ENCODE data around the gene CUEDC1. TPM values are rescaled to one million over a fixed set of nuclear protein-coding genes. Genes with fewer than 3 reads are reported as not detected.

Gene CUEDC1
- total and polyA plus RNA-seq, 2 of the 13 experiments (the other 11 are each of a cell fraction or from before 2014, with no cell fraction given) = 7.4 to 12.9 TPM

DNA sequence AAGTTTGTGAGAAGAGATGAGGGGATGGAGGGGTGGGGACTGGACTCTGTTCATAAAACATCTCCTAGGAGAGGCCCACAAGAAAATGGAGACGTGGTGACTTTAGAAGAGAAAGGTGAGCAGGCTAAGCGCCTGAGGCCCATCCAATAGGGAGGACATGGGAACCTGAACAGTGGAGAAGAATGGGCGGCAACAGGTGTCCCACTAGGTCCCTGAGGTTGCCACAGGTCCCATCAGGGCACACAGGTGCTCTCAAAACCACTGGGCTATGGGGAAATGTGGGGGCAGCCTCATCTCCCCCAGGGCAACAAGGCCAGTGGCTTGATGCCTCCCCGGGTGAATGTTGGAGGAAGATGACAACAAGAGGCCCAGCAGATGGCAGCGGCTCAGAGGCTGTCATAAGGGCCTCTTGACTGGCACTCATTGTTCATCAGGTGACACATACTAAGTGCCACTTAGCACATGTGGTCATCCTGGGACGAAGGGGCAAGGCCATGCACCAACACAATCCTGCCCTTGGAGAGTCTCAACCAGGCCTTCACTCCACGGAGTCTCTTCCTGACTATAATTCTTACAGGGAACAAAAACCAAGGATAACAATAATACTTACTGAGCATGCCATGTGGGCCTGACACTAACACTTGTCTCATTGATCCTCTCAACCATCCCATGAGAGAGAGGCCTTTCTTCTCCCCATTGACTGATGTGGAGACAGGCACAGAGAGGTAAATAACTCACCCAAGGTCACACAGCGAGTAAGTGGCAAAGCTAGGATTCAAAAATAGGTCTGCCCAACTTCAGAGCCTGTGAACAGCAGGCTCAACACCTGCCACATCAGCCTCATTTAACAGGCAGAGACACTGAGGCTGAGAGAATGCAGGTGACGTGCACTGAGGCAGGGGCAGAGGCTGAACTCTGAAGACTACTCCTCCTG is 38.0 kb downstream of the CUEDC1 start (continued):
- TF ChIP-seq KDM2A (CRISPR knock-in tag; IDR thresholded peaks at IDR 0.05; ENCODE audit: borderline replicate concordance, low read depth) (peak; percentile 31; the same call in 1 of the 2 replicates), ZNF589 (CRISPR knock-in tag; conservative IDR thresholded peaks at IDR 0.05) (no peak), ZNF720 (CRISPR knock-in tag; IDR thresholded peaks at IDR 0.05) (no peak), RXRA (CRISPR knock-in tag; IDR thresholded peaks at IDR 0.05) (no peak), CAMTA2 (CRISPR knock-in tag; IDR thresholded peaks at IDR 0.05; ENCODE audit: borderline replicate concordance) (no peak), ZSCAN30 (CRISPR knock-in tag; IDR thresholded peaks at IDR 0.05) (no peak), GATA4 (IDR thresholded peaks at IDR 0.05; ENCODE audit: borderline replicate concordance, low read depth) (no peak), FOXM1 (CRISPR knock-in tag; IDR thresholded peaks at IDR 0.05) (no peak), CCAR2 (optimal IDR thresholded peaks at IDR 0.05; ENCODE audit: low read depth, low read length) (no peak), MBD4 (IDR thresholded peaks at IDR 0.05; ENCODE audit: borderline replicate concordance, low read length) (no peak), SMC3 (IDR thresholded peaks at IDR 0.05; ENCODE audit: low read length) (peak; percentile 67), ASH2L (IDR thresholded peaks at IDR 0.05; ENCODE audit: insufficient read length, low read depth, low read length) (no peak), KDM6A (CRISPR knock-in tag; IDR thresholded peaks at IDR 0.05; ENCODE audit: low read depth) (no peak), TGIF2 (CRISPR knock-in tag; IDR thresholded peaks at IDR 0.05) (0 out of 2 replicates have a peak, but pooled peaks have one; percentile 57), HNRNPH1 (optimal IDR thresholded peaks at IDR 0.05; ENCODE audit: low read depth, low read length) (no peak), ZSCAN21 (CRISPR knock-in tag; IDR thresholded peaks at IDR 0.05; ENCODE audit: borderline replicate concordance) (0 out of 2 replicates have a peak, but pooled peaks have one; percentile 38), ADNP (CRISPR knock-in tag; IDR thresholded peaks at IDR 0.05) (0 out of 2 replicates have a peak, but pooled peaks have one; percentile 30), SP2 (CRISPR knock-in tag; IDR thresholded peaks at IDR 0.05) (no peak), NBN (conservative IDR thresholded peaks at IDR 0.05) (no peak)
- TF ChIP-seq, protein P1, sequence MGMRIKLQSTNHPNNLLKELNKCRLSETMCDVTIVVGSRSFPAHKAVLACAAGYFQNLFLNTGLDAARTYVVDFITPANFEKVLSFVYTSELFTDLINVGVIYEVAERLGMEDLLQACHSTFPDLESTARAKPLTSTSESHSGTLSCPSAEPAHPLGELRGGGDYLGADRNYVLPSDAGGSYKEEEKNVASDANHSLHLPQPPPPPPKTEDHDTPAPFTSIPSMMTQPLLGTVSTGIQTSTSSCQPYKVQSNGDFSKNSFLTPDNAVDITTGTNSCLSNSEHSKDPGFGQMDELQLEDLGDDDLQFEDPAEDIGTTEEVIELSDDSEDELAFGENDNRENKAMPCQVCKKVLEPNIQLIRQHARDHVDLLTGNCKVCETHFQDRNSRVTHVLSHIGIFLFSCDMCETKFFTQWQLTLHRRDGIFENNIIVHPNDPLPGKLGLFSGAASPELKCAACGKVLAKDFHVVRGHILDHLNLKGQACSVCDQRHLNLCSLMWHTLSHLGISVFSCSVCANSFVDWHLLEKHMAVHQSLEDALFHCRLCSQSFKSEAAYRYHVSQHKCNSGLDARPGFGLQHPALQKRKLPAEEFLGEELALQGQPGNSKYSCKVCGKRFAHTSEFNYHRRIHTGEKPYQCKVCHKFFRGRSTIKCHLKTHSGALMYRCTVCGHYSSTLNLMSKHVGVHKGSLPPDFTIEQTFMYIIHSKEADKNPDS (CRISPR knock-in tag; IDR thresholded peaks at IDR 0.05) = no peak
- TF ChIP-seq, protein P2, sequence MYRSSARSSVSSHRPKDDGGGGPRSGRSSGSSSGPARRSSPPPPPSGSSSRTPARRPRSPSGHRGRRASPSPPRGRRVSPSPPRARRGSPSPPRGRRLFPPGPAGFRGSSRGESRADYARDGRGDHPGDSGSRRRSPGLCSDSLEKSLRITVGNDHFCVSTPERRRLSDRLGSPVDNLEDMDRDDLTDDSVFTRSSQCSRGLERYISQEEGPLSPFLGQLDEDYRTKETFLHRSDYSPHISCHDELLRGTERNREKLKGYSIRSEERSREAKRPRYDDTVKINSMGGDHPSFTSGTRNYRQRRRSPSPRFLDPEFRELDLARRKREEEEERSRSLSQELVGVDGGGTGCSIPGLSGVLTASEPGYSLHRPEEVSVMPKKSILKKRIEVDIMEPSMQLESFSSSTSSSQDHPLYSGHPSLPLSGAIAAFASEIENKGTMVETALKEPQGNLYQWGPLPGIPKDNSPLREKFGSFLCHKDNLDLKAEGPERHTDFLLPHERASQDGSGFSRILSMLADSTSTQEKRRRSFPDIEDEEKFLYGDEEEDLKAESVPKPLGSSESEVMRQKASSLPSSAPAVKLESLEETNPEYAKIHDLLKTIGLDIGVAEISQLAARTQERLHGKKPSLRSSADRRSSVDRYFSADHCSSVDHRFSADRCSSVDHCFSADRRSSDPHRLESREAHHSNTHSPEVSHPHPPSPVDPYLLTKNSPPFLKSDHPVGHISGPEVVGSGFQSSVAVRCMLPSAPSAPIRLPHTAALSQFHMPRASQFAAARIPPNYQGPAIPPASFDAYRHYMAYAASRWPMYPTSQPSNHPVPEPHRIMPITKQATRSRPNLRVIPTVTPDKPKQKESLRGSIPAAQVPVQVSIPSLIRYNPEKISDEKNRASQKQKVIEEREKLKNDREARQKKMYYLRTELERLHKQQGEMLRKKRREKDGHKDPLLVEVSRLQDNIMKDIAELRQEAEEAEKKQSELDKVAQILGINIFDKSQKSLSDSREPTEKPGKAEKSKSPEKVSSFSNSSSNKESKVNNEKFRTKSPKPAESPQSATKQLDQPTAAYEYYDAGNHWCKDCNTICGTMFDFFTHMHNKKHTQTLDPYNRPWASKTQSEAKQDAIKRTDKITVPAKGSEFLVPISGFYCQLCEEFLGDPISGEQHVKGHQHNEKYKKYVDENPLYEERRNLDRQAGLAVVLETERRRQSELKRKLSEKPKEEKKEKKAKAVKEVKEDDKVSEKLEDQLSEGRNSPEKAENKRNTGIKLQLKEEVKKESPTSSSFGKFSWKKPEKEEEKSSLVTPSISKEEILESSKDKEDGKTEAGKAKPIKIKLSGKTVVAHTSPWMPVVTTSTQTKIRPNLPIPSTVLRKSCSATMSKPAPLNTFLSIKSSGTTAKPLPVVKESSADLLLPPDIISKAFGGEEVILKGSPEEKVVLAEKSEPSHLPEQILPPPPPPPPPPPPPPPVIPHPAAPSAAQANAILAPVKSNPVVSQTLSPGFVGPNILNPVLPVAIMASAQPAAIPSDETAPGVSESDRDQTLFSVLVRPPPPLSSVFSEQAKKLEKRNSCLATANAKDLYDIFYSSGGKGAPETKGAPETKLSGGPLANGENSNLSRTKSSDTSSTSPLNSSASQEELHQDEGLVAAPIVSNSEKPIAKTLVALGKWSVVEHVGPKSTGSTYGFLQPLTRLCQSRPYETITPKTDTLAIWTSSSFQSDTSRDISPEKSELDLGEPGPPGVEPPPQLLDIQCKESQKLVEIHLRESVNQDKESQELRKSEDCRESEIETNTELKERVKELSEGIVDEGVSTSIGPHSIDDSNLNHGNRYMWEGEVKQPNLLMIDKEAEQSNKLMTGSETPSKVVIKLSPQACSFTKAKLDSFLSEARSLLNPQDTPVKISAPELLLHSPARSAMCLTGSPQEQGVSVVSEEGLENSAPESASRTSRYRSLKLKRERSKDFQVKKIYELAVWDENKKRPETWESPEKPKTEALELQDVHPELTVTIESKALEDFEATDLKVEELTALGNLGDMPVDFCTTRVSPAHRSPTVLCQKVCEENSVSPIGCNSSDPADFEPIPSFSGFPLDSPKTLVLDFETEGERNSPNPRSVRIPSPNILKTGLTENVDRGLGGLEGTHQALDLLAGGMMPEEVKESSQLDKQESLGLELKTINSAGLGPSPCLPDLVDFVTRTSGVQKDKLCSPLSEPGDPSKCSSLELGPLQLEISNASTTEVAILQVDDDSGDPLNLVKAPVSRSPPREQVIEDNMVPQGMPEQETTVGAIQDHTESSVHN (CRISPR knock-in tag; IDR thresholded peaks at IDR 0.05) = no peak

Data from HepG2 (cell line).